Parathyroid adenoma (tissue), 2 donors: Measurements from ENCODE around the gene PRSS21.

ENCODE experiments used
- H2AFZ ChIP-seq: fragments of 300-600 bp; sonication (generic); one replicate; pipeline ENCODE4 v1.7.0; 2017; ENCODE audit warnings: antibody characterized with exemption, mild to moderate bottlenecking
- H3K27ac ChIP-seq: fragments of 300-600 bp; sonication (generic); one replicate; pipeline ENCODE4 v1.7.0; 2017
- H3K27me3 ChIP-seq: fragments of 300-600 bp; sonication (generic); one replicate; pipeline ENCODE4 v1.7.0; 2017; ENCODE audit warnings: low read length; ENCODE audit not compliant: control insufficient read depth, insufficient read depth
- H3K36me3 ChIP-seq: fragments of 300-600 bp; sonication (generic); one replicate; pipeline ENCODE4 v1.7.0; 2017; ENCODE audit warnings: low read length; ENCODE audit not compliant: control insufficient read depth, insufficient read depth
- H3K4me1 ChIP-seq: fragments of 300-600 bp; sonication (generic); one replicate; pipeline ENCODE4 v1.7.0; 2017; ENCODE audit warnings: control low read depth
- H3K4me2 ChIP-seq: fragments of 300-600 bp; sonication (generic); one replicate; pipeline ENCODE4 v1.7.0; 2017; ENCODE audit warnings: low read length
- H3K4me3 ChIP-seq: fragments of 300-600 bp; sonication (generic); one replicate; pipeline ENCODE4 v1.7.0; 2017; ENCODE audit warnings: low read depth, low read length
- H3K79me2 ChIP-seq: fragments of 300-600 bp; sonication (generic); one replicate; pipeline ENCODE4 v1.7.0; 2017; ENCODE audit warnings: control low read depth
- H3K9ac ChIP-seq: fragments of 300-600 bp; sonication (generic); one replicate; pipeline ENCODE4 v1.7.0; 2017; ENCODE audit warnings: mild to moderate bottlenecking
- H3K9me3 ChIP-seq: fragments of 300-600 bp; sonication (generic); one replicate; pipeline ENCODE4 v1.7.0; 2017; ENCODE audit warnings: low read length; ENCODE audit not compliant: control insufficient read depth
- TF ChIP-seq, protein P1 (sequence below): fragments of 300-600 bp; sonication (generic); IDR thresholded peaks from one replicate; pipeline ENCODE4 v1.7.0; 2017; ENCODE audit warnings: antibody characterized with exemption, mild to moderate bottlenecking
- donor health status: primary hyperparathyroidism.

PRSS21 gene

DNA sequence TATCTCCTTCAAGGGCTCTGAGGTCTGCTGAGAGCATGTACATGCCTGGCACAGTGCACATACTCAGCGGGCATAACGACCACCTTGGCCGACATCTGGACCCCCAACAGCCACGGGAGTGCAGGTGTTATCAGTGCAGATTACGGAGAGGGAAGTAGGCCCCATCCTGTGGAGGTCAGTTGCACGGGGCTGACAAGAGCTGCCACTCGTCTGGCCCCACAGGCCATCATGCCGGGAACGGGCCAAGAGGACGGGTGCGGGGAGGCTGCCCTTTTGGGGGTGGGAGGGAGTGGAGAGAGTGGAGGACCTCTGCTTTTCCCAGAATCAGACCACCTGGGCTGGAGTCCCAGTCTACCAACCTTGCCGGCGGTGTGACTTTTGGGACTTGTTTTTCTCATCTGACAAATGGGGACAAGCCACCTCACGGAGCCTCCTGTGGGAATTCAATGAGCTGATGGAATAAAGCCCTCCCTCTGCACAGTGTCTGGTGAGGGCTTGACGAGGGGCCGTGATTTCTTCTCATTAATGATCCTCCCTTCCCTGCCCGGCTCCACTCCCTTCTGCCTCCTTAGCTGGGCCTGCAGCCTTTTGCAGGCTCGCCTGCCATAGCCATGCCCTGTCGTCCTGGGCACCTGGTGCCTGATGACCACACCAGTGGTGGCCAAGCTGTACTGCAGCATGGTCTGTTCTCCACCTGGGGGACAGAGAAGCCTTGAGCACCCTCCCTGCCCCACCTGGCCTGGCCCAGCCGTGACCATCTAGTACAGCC, 34.3 kb upstream of the PRSS21 start:
- H3K4me1 ChIP-seq = peaks cover 21% of the 10 kb centered on the region
- H3K4me2 ChIP-seq = no peak overlapping the region
- no peaks in the 10 kb centered on the region for H3K36me3 ChIP-seq
- H3K27me3 ChIP-seq = peaks cover 3% of the 10 kb centered on the region
- no peak overlapping the region for H3K4me3 ChIP-seq
- peaks cover 6% of the 10 kb centered on the region for H3K79me2 ChIP-seq
- no peak overlapping the region for H2AFZ ChIP-seq
- H3K27ac ChIP-seq = no peak overlapping the region
- no peaks in the 10 kb centered on the region for H3K9me3 ChIP-seq
- TF ChIP-seq, protein P1, sequence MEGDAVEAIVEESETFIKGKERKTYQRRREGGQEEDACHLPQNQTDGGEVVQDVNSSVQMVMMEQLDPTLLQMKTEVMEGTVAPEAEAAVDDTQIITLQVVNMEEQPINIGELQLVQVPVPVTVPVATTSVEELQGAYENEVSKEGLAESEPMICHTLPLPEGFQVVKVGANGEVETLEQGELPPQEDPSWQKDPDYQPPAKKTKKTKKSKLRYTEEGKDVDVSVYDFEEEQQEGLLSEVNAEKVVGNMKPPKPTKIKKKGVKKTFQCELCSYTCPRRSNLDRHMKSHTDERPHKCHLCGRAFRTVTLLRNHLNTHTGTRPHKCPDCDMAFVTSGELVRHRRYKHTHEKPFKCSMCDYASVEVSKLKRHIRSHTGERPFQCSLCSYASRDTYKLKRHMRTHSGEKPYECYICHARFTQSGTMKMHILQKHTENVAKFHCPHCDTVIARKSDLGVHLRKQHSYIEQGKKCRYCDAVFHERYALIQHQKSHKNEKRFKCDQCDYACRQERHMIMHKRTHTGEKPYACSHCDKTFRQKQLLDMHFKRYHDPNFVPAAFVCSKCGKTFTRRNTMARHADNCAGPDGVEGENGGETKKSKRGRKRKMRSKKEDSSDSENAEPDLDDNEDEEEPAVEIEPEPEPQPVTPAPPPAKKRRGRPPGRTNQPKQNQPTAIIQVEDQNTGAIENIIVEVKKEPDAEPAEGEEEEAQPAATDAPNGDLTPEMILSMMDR = no peak
- H3K9ac ChIP-seq = no peak overlapping the region

DNA sequence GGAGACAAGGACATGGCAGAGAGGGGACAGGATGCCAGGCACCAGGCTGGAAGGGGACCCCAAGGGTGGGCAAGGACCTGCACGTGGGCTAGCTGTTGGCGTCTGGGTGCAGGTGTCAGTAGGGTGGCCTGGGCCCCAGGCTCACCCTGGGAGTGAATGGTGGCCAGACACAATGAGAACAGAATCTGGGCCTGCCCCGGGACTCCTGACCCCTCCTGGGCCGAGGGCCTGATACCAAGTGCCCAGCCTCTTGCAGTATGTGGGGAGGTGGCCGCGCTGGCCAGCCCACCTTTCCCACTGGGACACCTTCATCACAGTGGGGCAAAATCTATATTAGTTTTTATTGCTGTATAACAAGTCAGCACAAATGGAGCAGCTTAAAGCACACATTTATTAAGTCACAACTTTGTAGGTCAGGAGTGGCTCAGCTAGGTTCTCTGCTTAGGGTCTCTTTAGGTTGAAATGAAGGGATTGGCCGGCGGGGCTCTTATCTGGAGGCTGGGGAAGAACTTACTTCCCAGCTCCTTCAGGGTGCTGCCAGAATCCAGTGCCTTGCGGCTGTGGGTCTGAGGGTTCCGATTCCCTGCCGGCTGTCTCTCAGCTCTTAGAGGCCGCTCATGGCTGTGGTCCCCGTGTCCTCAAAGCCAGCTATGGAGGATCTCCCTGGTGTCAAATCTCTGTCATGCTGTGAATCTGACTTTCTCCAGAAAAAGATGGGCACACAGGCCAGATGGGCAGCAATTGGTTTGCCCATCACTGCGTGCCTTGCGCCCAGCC, 33.3 kb upstream of the PRSS21 start:
- peaks cover 3% of the 10 kb centered on the region for H3K27me3 ChIP-seq
- H3K36me3 ChIP-seq = no peaks in the 10 kb centered on the region
- peaks cover 15% of the 10 kb centered on the region for H3K4me1 ChIP-seq
- H3K4me3 ChIP-seq = no peak overlapping the region
- H3K27ac ChIP-seq = no peak overlapping the region
- TF ChIP-seq, protein P1 = no peak
- no peak overlapping the region for H2AFZ ChIP-seq
- no peak overlapping the region for H3K9ac ChIP-seq
- peaks cover 3% of the 10 kb centered on the region for H3K79me2 ChIP-seq
- no peaks in the 10 kb centered on the region for H3K9me3 ChIP-seq
- H3K4me2 ChIP-seq = no peak overlapping the region

GRCh38 chr16:2784358-2785100, 32.5 kb upstream of the PRSS21 start:
- H3K27me3 ChIP-seq = peaks cover 3% of the 10 kb centered on the region
- TF ChIP-seq, protein P1 = no peak
- H3K9ac ChIP-seq = no peak overlapping the region
- no peak overlapping the region for H3K27ac ChIP-seq
- H2AFZ ChIP-seq = peak overlapping the region; percentile 83
- H3K4me3 ChIP-seq = no peak overlapping the region
- peak overlapping the region; percentile 45 for H3K4me2 ChIP-seq
- H3K79me2 ChIP-seq = no peaks in the 10 kb centered on the region
- no peaks in the 10 kb centered on the region for H3K36me3 ChIP-seq
- H3K9me3 ChIP-seq = no peaks in the 10 kb centered on the region
- H3K4me1 ChIP-seq = peaks cover 10% of the 10 kb centered on the region

- H3K4me2 ChIP-seq = peak overlapping the region; percentile 45
- H3K4me3 ChIP-seq = no peak overlapping the region
- H3K79me2 ChIP-seq = no peaks in the 10 kb centered on the region
- no peak overlapping the region for H3K27ac ChIP-seq
- no peak overlapping the region for H3K9ac ChIP-seq
- peak overlapping the region; percentile 83 for H2AFZ ChIP-seq
- no peaks in the 10 kb centered on the region for H3K9me3 ChIP-seq
- TF ChIP-seq, protein P1 = no peak
- H3K36me3 ChIP-seq = no peaks in the 10 kb centered on the region
- H3K4me1 ChIP-seq = peaks cover 12% of the 10 kb centered on the region
- peaks cover 3% of the 10 kb centered on the region for H3K27me3 ChIP-seq
Observed at GRCh38 chr16:2785101-2785991, 31.7 kb upstream of the PRSS21 start.
